SK-N-MC (cell line): ENCODE results near the gene NCAM2.

Experiments
- EZH2 ChIP-seq: fragments of 200-600 bp; sonication (generic); IDR thresholded peaks from one replicate; pipeline ENCODE4 v1.6.1; 2017; ENCODE audit warnings: antibody characterized with exemption
- FOXP2 ChIP-seq: optimal IDR thresholded peaks from 2 replicates; pipeline ENCODE3; 2011; ENCODE audit warnings: mild to moderate bottlenecking, moderate library complexity; ENCODE audit not compliant: insufficient read depth; ENCODE audit errors: extremely low read length, control extremely low read depth
- POLR2AphosphoS5 ChIP-seq: IDR thresholded peaks from 2 replicates; pipeline ENCODE4 v1.6.1; 2012; ENCODE audit warnings: mild to moderate bottlenecking, low read depth, low read length, borderline replicate concordance

GRCh38 chr21:21283810-21284209 lies 285.6 kb downstream of the NCAM2 start:
- no peak for TF ChIP-seq POLR2AphosphoS5
- no peak for TF ChIP-seq EZH2
- TF ChIP-seq FOXP2, result no peak
